HG03520 (cell line): Measurements from ENCODE around the gene PRMT2.
"Not testable (repeated sequence)": the region's sequence is repeated elsewhere in the genome, so short reads cannot be mapped to it uniquely, and the experiment has no call there.

ENCODE experiments used
- ATAC-seq: cut with Tn5 transposase; IDR thresholded peaks from one replicate; pipeline ENCODE4 v1.9.1; 2021; ENCODE audit warnings: mild to moderate bottlenecking, moderate library complexity; ENCODE audit not compliant: unreplicated experiment

Gene PRMT2

DNA sequence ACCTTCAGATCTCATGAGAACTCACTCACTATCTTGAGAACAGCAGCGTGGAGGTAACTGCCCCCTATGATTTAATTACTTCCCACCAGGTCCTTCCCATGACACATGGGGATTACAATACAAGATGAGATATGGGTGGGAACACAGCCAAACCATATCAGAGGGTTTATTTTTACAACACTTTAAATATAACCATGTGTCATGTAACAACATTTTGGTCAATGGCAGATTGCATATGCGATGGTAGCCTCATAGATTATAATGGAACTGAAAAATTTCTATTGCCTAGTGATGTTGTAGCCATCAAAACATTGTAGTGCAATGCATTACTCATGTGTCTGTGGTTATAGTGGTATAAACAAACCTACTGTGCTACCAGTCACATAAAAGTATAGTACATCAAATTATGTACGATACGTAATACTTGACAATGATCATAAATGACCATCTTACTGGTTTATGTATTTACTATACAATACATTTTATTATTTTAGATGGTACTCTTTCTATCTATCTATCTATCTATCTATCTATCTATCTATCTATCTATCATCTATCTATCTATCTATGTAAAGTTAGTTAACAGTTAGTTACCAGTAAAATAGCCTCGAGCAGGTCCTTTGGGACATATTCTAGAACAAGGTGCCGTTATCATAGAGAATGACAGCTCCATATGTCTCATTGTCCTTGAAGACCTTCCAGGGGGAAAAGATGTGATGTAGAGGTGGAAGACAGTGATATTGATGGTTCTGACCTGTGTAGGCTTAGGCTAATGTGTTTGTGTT is 18.0 kb upstream of the PRMT2 start:
- ATAC-seq, result no peak

GRCh38 chr21:46618738-46619379 is 16.6 kb upstream of the PRMT2 start:
- no peak for ATAC-seq

DNA sequence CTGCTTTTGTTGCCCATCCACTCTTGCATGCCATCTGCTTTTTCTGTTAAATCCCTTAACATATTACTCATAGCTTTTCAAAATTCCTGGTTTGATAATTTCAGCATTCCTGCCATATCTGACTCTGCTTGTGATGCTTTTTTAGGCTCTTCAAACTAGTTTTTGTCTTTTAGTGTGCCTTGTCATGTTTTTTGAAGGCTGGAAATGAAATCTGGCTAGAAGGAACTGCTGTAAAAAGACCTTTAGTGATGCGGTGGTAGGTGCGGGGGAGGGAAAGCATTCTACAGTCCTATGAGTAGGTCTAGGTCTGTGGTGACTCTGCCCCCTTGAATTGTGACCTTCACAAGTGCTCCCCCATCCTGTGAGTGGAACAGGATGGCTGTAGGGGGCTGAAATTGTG is 15.6 kb upstream of the PRMT2 start:
- ATAC-seq, result no peak

DNA sequence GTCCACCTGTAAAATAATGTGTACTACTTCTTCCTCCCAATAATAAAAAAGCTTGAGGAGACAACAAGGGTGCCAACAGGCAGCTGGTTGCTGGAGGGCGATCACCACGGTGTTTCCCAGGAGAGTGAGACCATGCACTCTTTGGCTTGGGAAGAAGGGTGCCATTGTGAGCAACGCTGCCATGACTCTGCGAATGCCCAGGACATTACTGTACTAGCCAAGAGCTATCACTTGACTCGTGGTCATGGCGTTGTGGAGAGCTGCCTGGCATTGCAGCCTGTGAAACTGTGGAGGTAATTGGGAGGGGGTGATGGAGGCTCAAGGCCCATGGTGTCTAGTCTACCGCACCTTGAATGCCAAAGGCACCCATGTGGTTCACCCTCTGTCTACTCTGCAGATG is 14.6 kb upstream of the PRMT2 start:
- no peak for ATAC-seq

DNA sequence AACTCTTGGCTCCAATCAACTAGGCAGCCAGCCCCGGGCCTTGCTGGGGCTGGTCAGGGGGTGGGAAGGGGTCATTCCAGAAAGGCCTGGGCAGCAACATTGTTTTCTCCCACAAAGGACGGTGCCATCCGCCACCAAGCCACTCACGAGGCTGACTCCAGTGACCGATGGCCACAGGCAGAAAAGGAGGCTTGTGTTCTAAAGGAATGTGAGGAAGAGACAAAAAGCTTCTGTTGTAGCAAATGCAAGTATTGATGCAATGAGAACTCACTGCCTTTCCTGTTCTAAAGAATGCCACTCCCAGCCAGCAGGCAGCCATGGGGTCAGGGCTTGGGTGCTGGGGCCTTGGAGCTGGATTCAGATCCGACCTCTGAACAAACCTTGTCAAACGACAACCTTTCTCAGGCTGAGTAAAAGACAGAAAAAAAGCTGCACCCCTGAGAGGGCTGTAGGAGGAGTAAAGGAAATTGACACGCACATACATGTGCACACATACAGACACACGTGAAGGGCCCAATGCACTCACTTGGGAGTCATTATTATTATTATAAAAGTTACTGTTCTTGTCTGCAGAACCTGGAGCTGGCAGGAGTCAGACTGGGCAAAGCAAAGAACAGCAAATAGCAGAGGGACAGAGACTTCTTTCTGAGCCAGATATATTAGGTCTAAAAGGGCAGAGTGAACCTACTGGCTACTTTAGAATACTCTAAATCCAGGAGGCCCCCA is 13.9 kb upstream of the PRMT2 start:
- no peak for ATAC-seq

DNA sequence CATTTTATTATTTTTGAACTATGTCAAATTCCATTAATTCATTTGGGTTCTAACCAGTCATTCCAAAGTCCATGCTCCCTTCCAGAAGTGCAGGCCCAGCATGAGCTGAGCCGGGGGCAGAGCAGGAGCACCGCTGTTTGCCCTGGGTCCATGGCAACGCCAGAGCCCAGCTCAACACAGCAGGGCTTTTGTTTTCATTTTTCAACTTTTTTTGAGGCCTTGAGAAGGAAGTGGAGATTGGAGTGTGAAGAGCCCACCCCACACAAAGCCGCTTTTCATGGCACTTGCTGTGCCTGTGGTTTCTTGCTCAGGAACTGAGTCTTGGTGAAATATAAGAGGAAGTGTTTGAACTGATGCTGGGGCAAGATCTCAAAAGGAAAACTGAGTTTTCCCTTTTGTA is 13.2 kb upstream of the PRMT2 start:
- ATAC-seq, result no peak

GRCh38 chr21:46624050-46624449 is 11.4 kb upstream of the PRMT2 start:
- ATAC-seq, result no peak

DNA sequence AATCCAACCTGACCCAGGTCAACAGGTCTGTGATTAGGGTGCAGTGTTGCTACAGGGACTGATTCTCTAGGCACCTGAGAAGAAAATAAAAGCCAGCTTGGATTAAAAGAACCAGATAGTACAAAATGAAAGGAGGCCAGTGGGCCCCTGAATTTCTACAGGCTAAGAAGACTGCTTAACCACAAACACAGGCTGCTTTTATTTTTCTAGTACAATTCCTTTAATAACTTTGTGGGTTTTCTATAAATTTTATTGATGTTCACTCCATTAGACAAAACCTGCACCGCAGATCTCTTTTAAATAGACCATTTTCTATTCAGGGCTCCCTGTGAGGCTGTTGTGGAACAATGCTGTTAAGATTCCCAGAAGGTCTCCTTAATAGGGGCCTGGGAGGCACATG is 9.7 kb upstream of the PRMT2 start:
- ATAC-seq, result no peak

- ATAC-seq, result no peak
These were observed 8.9 kb upstream of the PRMT2 start for GRCh38 chr21:46626536-46626935.

GRCh38 chr21:46626975-46627501 is 8.4 kb upstream of the PRMT2 start:
- no peak for ATAC-seq

- ATAC-seq, result no peak
These were observed 7.7 kb upstream of the PRMT2 start for GRCh38 chr21:46627726-46628125.

DNA sequence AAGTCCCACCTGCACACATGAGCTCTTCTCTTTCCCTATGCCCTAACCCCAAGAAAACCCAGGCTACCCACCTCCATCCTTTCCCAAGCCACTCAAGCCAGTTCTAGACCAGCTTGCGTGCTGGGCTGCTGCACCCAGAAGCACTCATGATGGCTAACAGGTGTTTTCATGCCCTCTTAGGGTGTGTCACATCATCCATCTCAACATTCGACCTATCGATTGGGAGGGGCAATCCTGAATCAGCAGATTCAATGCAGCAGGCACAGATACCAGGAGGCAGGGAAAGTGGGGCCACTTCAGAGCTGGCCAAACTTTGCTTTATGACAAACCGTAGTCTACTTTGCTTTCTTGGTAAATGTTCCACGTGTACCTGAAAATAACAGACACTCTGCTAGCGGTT is 6.6 kb upstream of the PRMT2 start:
- no peak for ATAC-seq

DNA sequence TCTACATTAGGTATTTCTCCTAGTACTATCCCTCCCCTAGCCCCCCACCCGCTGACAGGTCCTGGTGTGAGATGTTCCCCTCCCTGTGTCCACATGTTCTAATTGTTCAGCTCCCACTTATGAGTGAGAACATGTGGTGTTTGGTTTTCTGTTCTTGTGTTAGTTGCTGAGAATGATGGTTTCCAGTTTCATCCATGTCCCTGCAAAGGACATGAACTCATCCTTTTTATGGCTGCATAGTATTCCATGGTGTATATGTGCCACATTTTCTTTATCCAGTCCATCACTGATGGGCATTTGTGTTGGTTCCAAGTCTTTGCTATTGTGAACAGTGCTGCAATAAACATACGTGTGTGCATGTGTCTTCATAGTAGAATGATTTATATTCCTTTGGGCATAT is 4.6 kb upstream of the PRMT2 start:
- not testable (repeated sequence) for ATAC-seq

DNA sequence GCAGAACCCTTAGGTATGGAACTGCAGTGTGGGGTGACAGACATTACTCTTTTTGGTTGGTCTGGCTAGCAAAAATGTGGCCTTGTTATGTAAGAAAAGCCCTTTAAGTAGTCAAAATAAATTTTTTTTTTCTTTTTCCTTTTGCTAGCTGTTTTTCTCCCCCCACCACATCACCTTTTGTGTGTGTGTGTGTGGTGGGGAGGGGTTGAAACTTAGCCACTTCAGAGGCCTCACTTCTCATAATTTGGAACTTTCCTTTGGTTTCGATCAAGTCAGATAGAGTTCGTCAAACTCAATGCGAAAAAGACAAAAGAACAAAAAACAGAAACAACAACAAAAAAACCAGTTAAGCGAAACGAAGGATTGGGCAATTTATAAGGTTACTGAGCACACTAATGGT is 1.9 kb upstream of the PRMT2 start:
- no peak for ATAC-seq

GRCh38 chr21:46634427-46634826 is 1.0 kb upstream of the PRMT2 start:
- ATAC-seq, result no peak

- peak; percentile 10 for ATAC-seq
These were observed 529 bp upstream of the PRMT2 start for GRCh38 chr21:46634966-46635323.

DNA sequence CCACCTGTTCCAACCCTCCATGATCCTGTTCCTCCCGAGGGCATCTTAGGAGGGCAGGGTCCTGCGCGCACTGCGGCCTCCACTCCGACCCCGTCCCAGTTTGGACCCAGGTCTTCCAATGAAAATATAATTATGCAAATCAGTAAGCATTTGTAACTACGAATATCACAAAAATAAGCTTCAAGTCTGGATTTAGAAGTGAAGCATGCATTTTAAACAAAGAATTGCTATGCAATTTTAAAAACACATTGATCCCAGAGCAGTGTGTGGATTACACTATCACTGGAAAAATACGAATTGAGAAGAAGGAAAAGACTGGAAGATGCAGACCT is 673 bp downstream of the PRMT2 start:
- ATAC-seq, result no peak

GRCh38 chr21:46636550-46637285 is 1.2 kb downstream of the PRMT2 start:
- ATAC-seq, result no peak

DNA sequence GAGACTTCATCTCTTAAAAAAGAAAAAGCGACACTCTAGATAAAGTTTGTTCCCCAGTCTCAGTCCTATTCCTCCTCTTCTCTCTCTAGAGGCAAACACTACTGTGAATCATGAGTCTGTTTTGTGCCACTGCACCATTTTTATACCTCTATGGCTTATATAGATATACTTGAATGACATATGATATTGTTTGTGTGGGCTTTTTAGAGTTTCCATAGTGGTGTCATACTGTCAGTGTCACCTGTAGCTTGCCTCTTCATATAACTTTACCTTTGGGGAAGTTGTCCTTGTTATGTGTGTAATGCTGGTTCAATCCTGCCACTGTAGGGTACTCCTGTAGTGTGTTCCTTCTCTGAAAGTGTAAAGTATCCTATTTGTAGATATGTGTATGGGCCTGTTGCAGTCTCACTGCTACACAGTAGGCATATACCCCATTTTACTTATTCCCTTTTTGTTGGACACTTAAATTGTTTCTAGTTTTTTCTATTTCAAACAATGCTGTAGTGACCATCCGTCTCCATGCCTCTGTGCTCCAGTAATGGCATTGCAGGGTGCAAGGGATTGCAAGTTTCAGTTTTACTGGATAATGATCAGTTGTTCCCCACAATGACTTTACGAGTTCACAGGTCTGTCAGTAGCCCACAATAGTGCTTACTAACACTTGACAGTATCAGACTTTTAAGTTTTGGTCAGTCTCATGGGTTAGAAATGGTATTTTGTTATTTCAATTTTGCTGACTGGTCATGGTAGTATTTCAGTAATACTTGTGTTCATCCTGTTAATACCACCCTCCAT is 2.7 kb downstream of the PRMT2 start:
- no peak for ATAC-seq
